GM21529 (cell line): ENCODE data around the gene BGN.

Experiments used
- ATAC-seq: cut with Tn5 transposase; IDR thresholded peaks from one replicate; pipeline ENCODE4 v1.9.1; 2021; ENCODE audit not compliant: unreplicated experiment

Gene BGN

GRCh38 chrX:153524234-153524633 lies 29.5 kb downstream of the BGN start:
- no peak for ATAC-seq

GRCh38 chrX:153525451-153525850 lies 30.7 kb downstream of the BGN start:
- no peak for ATAC-seq

- ATAC-seq = no peak
Observed at GRCh38 chrX:153526042-153526441, 31.3 kb downstream of the BGN start.

GRCh38 chrX:153526801-153527200 lies 32.0 kb downstream of the BGN start:
- no peak for ATAC-seq

GRCh38 chrX:153527208-153527607 lies 32.4 kb downstream of the BGN start:
- ATAC-seq = no peak

GRCh38 chrX:153530411-153531129 lies 35.8 kb downstream of the BGN start:
- no peak for ATAC-seq

GRCh38 chrX:153533091-153533490 lies 38.3 kb downstream of the BGN start:
- no peak for ATAC-seq

GRCh38 chrX:153537080-153537479 lies 42.3 kb downstream of the BGN start:
- ATAC-seq = no peak

GRCh38 chrX:153537526-153538295 lies 42.9 kb downstream of the BGN start:
- no peak for ATAC-seq

GRCh38 chrX:153538424-153538823 lies 43.6 kb downstream of the BGN start:
- no peak for ATAC-seq

- ATAC-seq = peak; percentile 80
Observed at GRCh38 chrX:153539171-153539978, 44.6 kb downstream of the BGN start.

GRCh38 chrX:153539979-153540358 lies 45.2 kb downstream of the BGN start:
- no peak for ATAC-seq

GRCh38 chrX:153544727-153545126 lies 49.9 kb downstream of the BGN start:
- no peak for ATAC-seq

GRCh38 chrX:153546386-153546785 lies 51.6 kb downstream of the BGN start:
- no peak for ATAC-seq

- no peak for ATAC-seq
Observed at GRCh38 chrX:153547195-153547594, 52.4 kb downstream of the BGN start.

GRCh38 chrX:153549231-153549630 lies 54.5 kb downstream of the BGN start:
- no peak for ATAC-seq

- no peak for ATAC-seq
Observed at GRCh38 chrX:153549807-153550206, 55.0 kb downstream of the BGN start.

GRCh38 chrX:153551135-153551534 lies 56.4 kb downstream of the BGN start:
- no peak for ATAC-seq

GRCh38 chrX:153554519-153555167 lies 59.9 kb downstream of the BGN start:
- no peak for ATAC-seq

- ATAC-seq = no peak
Observed at GRCh38 chrX:153556767-153557166, 62.0 kb downstream of the BGN start.
